Measurements from ENCODE around the gene CDC42BPA. TPM values are rescaled to one million over a fixed set of nuclear protein-coding genes. Genes with fewer than 3 reads are reported as not detected.

CDC42BPA gene
- total and polyA plus RNA-seq, 5 donors, result 12.9 to 38.0 (median 36.5) TPM

- WGBS, result 75% methylated on average over 5 of the region's 5 CpGs
- no peak for DNase-seq
- H3K9me3 ChIP-seq (ENCODE audit: control insufficient read depth, low read length), result peaks cover 3% of the 10 kb centered on the region
- H3K27ac ChIP-seq (ENCODE audit: low read length), result no peak overlapping the region
- H3K27me3 ChIP-seq (ENCODE audit: control insufficient read depth, insufficient read depth), result no peaks in the 10 kb centered on the region
- intact Hi-C loops (cut with DNase I), result no loop called here
- no peaks in the 10 kb centered on the region for H3K4me1 ChIP-seq (ENCODE audit: control insufficient read depth, insufficient read depth, low read length)
- H3K4me3 ChIP-seq (ENCODE audit: low read length), result no peak overlapping the region
- no peak for ATAC-seq
Measured at GRCh38 chr1:227335242-227336020, 17.1 kb upstream of the CDC42BPA start.

GRCh38 chr1:227333423-227333822, 15.1 kb upstream of the CDC42BPA start:
- ATAC-seq (no peak), DNase-seq (no peak)
- WGBS, result 97% methylated on average over 4 of the region's 4 CpGs
- H3K4me1 ChIP-seq (ENCODE audit: control insufficient read depth, insufficient read depth, low read length), result no peaks in the 10 kb centered on the region
- no peak overlapping the region for H3K27ac ChIP-seq (ENCODE audit: low read length)
- no peak overlapping the region for H3K4me3 ChIP-seq (ENCODE audit: low read length)
- H3K9me3 ChIP-seq (ENCODE audit: control insufficient read depth, low read length), result peaks cover 3% of the 10 kb centered on the region
- intact Hi-C loops (cut with DNase I), result no loop called here
- H3K27me3 ChIP-seq (ENCODE audit: control insufficient read depth, insufficient read depth), result no peaks in the 10 kb centered on the region

DNA sequence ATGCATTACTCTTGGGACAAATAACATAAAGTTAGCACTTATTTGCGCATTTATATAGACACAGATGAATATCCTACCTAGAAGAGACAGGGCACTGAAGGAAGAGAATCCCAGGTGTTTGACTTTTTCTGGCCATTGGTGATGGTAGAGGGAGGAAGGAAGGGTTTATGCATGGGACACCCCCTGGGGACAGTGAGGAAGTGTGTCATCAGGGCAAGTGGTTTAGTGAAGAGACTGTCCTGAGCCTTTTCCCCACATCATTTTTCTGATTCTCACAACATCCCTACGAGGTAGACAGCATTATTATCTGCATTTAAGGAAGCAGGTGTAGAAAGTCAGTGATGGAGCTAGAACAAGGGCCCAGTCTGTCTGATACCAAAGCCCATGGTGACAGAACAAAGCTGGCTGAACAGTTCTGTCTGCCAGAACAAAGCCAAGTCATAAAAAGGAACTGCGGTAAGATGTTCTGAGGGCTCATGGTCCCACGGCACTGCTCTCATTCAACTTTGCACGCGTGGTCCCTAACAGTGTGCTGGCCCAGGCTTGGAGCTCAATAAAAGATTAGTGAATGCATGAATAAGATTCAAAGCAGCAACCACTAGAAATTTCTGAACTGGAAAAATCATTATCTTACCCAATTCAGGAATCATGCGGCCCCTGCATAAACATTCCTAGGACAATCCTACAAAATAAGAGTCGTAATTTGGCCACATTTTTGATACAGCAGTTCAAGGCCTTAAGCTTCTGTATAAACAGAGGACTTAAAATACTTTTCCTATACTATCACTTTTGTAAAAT, 12.2 kb upstream of the CDC42BPA start:
- Histone ChIP-seq H3K27me3 (ENCODE audit: control insufficient read depth, insufficient read depth) (no peaks in the 10 kb centered on the region), H3K4me3 (ENCODE audit: low read length) (no peak overlapping the region), H3K9me3 (ENCODE audit: control insufficient read depth, low read length) (peaks cover 3% of the 10 kb centered on the region), H3K4me1 (ENCODE audit: control insufficient read depth, insufficient read depth, low read length) (no peaks in the 10 kb centered on the region), H3K27ac (ENCODE audit: low read length) (no peak overlapping the region)
- intact Hi-C loops (cut with DNase I), result no loop called here
- ATAC-seq (no peak), DNase-seq (no peak)
- 62% methylated on average over 8 of the region's 8 CpGs for WGBS

- H3K4me3 ChIP-seq (ENCODE audit: low read length), result no peak overlapping the region
- ATAC-seq (no peak), DNase-seq (no peak)
- intact Hi-C loops (cut with DNase I), result loop anchor here in 3 of 4 donors (10.0 kb wide), 3 partner anchors 94 to 106 kb away; no protein-coding TSS in a partner anchor
- H3K27me3 ChIP-seq (ENCODE audit: control insufficient read depth, insufficient read depth), result no peaks in the 10 kb centered on the region
- no peaks in the 10 kb centered on the region for H3K4me1 ChIP-seq (ENCODE audit: control insufficient read depth, insufficient read depth, low read length)
- WGBS, result 88% methylated on average over 6 of the region's 6 CpGs
- H3K27ac ChIP-seq (ENCODE audit: low read length), result no peak overlapping the region
- peaks cover 4% of the 10 kb centered on the region for H3K9me3 ChIP-seq (ENCODE audit: control insufficient read depth, low read length)
Measured at GRCh38 chr1:227328405-227329019, 10.2 kb upstream of the CDC42BPA start.

GRCh38 chr1:227325156-227325555, 6.9 kb upstream of the CDC42BPA start:
- H3K27me3 ChIP-seq (ENCODE audit: control insufficient read depth, insufficient read depth), result no peaks in the 10 kb centered on the region
- H3K4me3 ChIP-seq (ENCODE audit: low read length), result no peak overlapping the region
- no peak overlapping the region for H3K27ac ChIP-seq (ENCODE audit: low read length)
- no peaks in the 10 kb centered on the region for H3K4me1 ChIP-seq (ENCODE audit: control insufficient read depth, insufficient read depth, low read length)
- no peak for DNase-seq
- no peak for ATAC-seq
- H3K9me3 ChIP-seq (ENCODE audit: control insufficient read depth, low read length), result peaks cover 2% of the 10 kb centered on the region
- intact Hi-C loops (cut with DNase I), result loop anchor here in 3 of 4 donors (10.0 kb wide), 3 partner anchors 90 to 110 kb away; no protein-coding TSS in a partner anchor
- 84% methylated on average over 3 of the region's 3 CpGs for WGBS

- intact Hi-C loops (cut with DNase I), result loop anchor here in 3 of 4 donors (10.0 kb wide), 3 partner anchors 89 to 111 kb away; no protein-coding TSS in a partner anchor
- H3K27me3 ChIP-seq (ENCODE audit: control insufficient read depth, insufficient read depth), result no peaks in the 10 kb centered on the region
- H3K4me1 ChIP-seq (ENCODE audit: control insufficient read depth, insufficient read depth, low read length), result no peaks in the 10 kb centered on the region
- H3K9me3 ChIP-seq (ENCODE audit: control insufficient read depth, low read length), result peaks cover 2% of the 10 kb centered on the region
- DNase-seq (no peak), ATAC-seq (no peak)
- H3K27ac ChIP-seq (ENCODE audit: low read length), result no peak overlapping the region
- H3K4me3 ChIP-seq (ENCODE audit: low read length), result no peak overlapping the region
Measured at GRCh38 chr1:227323967-227324268, 5.6 kb upstream of the CDC42BPA start.

- DNase-seq (no peak), ATAC-seq (no peak)
- Histone ChIP-seq H3K4me1 (ENCODE audit: control insufficient read depth, insufficient read depth, low read length) (no peaks in the 10 kb centered on the region), H3K27ac (ENCODE audit: low read length) (no peak overlapping the region), H3K4me3 (ENCODE audit: low read length) (no peak overlapping the region), H3K27me3 (ENCODE audit: control insufficient read depth, insufficient read depth) (no peaks in the 10 kb centered on the region), H3K9me3 (ENCODE audit: control insufficient read depth, low read length) (peaks cover 2% of the 10 kb centered on the region)
- 82% methylated on average over 9 of the region's 9 CpGs for WGBS
- intact Hi-C loops (cut with DNase I), result loop anchor here in 3 of 4 donors (10.0 kb wide), 3 partner anchors 89 to 111 kb away; no protein-coding TSS in a partner anchor
Measured at GRCh38 chr1:227323171-227323966, 5.1 kb upstream of the CDC42BPA start.

GRCh38 chr1:227322376-227322775, 4.1 kb upstream of the CDC42BPA start:
- Histone ChIP-seq H3K4me1 (ENCODE audit: control insufficient read depth, insufficient read depth, low read length) (no peaks in the 10 kb centered on the region), H3K27me3 (ENCODE audit: control insufficient read depth, insufficient read depth) (no peaks in the 10 kb centered on the region), H3K9me3 (ENCODE audit: control insufficient read depth, low read length) (peaks cover 2% of the 10 kb centered on the region), H3K4me3 (ENCODE audit: low read length) (no peak overlapping the region), H3K27ac (ENCODE audit: low read length) (no peak overlapping the region)
- ATAC-seq (no peak), DNase-seq (no peak)
- intact Hi-C loops (cut with DNase I), result loop anchor here in 3 of 4 donors (10.0 kb wide), 3 partner anchors 88 to 112 kb away; no protein-coding TSS in a partner anchor
- WGBS, result 90% methylated on average over 4 of the region's 4 CpGs

DNA sequence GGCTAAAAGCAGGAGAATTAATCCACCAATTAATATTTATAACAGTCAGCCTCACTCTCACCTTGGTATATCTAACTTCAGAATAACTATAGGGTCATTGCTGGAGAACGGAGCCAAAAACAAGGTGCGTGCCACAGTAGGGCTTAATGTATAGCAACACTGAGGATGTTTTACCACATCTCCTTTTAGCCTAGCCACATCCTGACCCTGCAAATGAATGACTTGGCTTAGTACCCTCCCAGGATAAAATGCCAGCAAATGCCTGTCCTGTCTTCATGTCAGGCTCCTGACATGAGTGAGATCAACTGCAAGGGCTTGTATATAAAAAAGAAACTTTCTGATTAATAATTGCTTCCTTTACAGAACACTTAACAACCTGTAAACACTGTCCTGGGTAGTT, 2.7 kb upstream of the CDC42BPA start:
- H3K27ac ChIP-seq (ENCODE audit: low read length), result no peak overlapping the region
- H3K9me3 ChIP-seq (ENCODE audit: control insufficient read depth, low read length), result peaks cover 2% of the 10 kb centered on the region
- no peak for DNase-seq
- no peak overlapping the region for H3K4me3 ChIP-seq (ENCODE audit: low read length)
- 91% methylated on average over 2 of the region's 2 CpGs for WGBS
- no peaks in the 10 kb centered on the region for H3K4me1 ChIP-seq (ENCODE audit: control insufficient read depth, insufficient read depth, low read length)
- ATAC-seq, result no peak
- intact Hi-C loops (cut with DNase I), result loop anchor here in 3 of 4 donors (10.0 kb wide), 3 partner anchors 86 to 114 kb away; no protein-coding TSS in a partner anchor
- no peaks in the 10 kb centered on the region for H3K27me3 ChIP-seq (ENCODE audit: control insufficient read depth, insufficient read depth)

DNA sequence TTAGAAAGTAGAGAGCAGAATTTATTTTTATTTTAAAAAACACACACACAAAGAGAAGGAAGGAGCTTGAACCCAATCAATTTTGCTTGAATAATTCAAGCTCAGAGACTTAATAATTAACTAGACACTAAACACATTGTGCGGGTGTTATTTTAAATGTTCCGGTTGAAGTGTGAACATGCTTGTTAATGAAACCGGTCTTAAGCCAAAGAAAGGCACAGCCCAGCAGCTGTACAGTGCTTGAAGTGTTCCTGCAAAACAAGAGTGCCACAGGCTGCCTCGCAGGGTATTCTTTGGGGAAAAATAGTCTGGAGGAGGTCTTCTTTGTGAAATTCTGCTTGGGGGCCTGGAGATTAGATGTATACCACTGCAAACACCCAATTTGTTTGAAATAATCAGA, 2.2 kb upstream of the CDC42BPA start:
- no peak for DNase-seq
- intact Hi-C loops (cut with DNase I), result loop anchor here in 3 of 4 donors (10.0 kb wide), 3 partner anchors 86 to 114 kb away; no protein-coding TSS in a partner anchor
- Histone ChIP-seq H3K27me3 (ENCODE audit: control insufficient read depth, insufficient read depth) (no peaks in the 10 kb centered on the region), H3K27ac (ENCODE audit: low read length) (no peak overlapping the region), H3K4me3 (ENCODE audit: low read length) (no peak overlapping the region), H3K9me3 (ENCODE audit: control insufficient read depth, low read length) (peaks cover 2% of the 10 kb centered on the region), H3K4me1 (ENCODE audit: control insufficient read depth, insufficient read depth, low read length) (no peaks in the 10 kb centered on the region)
- WGBS, result 83% methylated on average over 4 of the region's 4 CpGs
- ATAC-seq, result no peak
